Adipocyte (in vitro differentiated cells): ENCODE measurements around the gene THRB.
A peak's percentile ranks its signal among the peaks of the same experiment; 100 is the strongest.

Source experiments
- DNase-seq: peaks from one replicate; pipeline ENCODE4 v3.0.0-alpha.2; 2015; ENCODE audit warnings: low read depth
- H3K27me3 ChIP-seq: replicated peaks from 2 replicates; pipeline ENCODE4 v1.7.0; 2013; ENCODE audit warnings: mild to moderate bottlenecking, low read length, moderate library complexity; ENCODE audit not compliant: control insufficient read depth, insufficient read depth
- H3K36me3 ChIP-seq: 2 replicates; pipeline ENCODE4 v1.7.0; 2013; ENCODE audit warnings: low read length, mild to moderate bottlenecking, moderate library complexity; ENCODE audit not compliant: control insufficient read depth, insufficient read depth, severe bottlenecking
- H3K4me1 ChIP-seq: 2 replicates; pipeline ENCODE4 v1.7.0; 2013; ENCODE audit warnings: mild to moderate bottlenecking, low read length, moderate library complexity; ENCODE audit not compliant: control insufficient read depth, insufficient read depth
- H3K4me3 ChIP-seq: 2 replicates; pipeline ENCODE4 v1.7.0; 2013; ENCODE audit warnings: mild to moderate bottlenecking, low read length, moderate library complexity
- H3K9ac ChIP-seq: 2 replicates; pipeline ENCODE4 v1.7.0; 2013; ENCODE audit warnings: mild to moderate bottlenecking, low read length, moderate library complexity
- H3K9me3 ChIP-seq: 2 replicates; pipeline ENCODE4 v1.7.0; 2013; ENCODE audit warnings: mild to moderate bottlenecking, low read length, moderate library complexity; ENCODE audit not compliant: control insufficient read depth

The THRB gene

GRCh38 chr3:24494618-24495325 is at the start of gene THRB:
TSS of gene THRB (minus strand) at chr3:24494850.
- peak; percentile 78 for DNase-seq
- Histone ChIP-seq H3K9me3 (no peaks in the 10 kb centered on the region), H3K4me1 (peaks cover 39% of the 10 kb centered on the region), H3K9ac (peak within 1 kb of the TSS; percentile 89), H3K36me3 (no peaks in the 10 kb centered on the region), H3K27me3 (no peaks in the 10 kb centered on the region), H3K4me3 (peak within 1 kb of the TSS; percentile 93)

- DNase-seq, result no peak
- Histone ChIP-seq H3K9ac (no peak overlapping the region), H3K27me3 (no peaks in the 10 kb centered on the region)
These were observed 47.3 kb upstream of the THRB start for GRCh38 chr3:24541935-24542334.

GRCh38 chr3:24540821-24541220 is 46.2 kb upstream of the THRB start:
- no peak for DNase-seq
- Histone ChIP-seq H3K4me1 (peaks cover 11% of the 10 kb centered on the region), H3K9me3 (no peaks in the 10 kb centered on the region), H3K36me3 (no peaks in the 10 kb centered on the region), H3K9ac (no peak overlapping the region), H3K27me3 (no peaks in the 10 kb centered on the region), H3K4me3 (no peak overlapping the region)

More at GRCh38 chr3:24541935-24542334, 47.3 kb upstream of the THRB start:
- Histone ChIP-seq H3K4me3 (no peak overlapping the region), H3K4me1 (peaks cover 18% of the 10 kb centered on the region), H3K9me3 (no peaks in the 10 kb centered on the region), H3K36me3 (no peaks in the 10 kb centered on the region)

GRCh38 chr3:24539699-24540098 is 45.0 kb upstream of the THRB start:
- H3K4me3 ChIP-seq, result no peak overlapping the region
- peaks cover 7% of the 10 kb centered on the region for H3K4me1 ChIP-seq
- DNase-seq, result no peak
- no peaks in the 10 kb centered on the region for H3K27me3 ChIP-seq
- no peaks in the 10 kb centered on the region for H3K36me3 ChIP-seq
- no peaks in the 10 kb centered on the region for H3K9me3 ChIP-seq
- no peak overlapping the region for H3K9ac ChIP-seq

- H3K36me3 ChIP-seq, result no peaks in the 10 kb centered on the region
- no peaks in the 10 kb centered on the region for H3K9me3 ChIP-seq
- H3K4me3 ChIP-seq, result no peak overlapping the region
- DNase-seq, result no peak
- H3K4me1 ChIP-seq, result peaks cover 7% of the 10 kb centered on the region
- H3K9ac ChIP-seq, result no peak overlapping the region
- H3K27me3 ChIP-seq, result no peaks in the 10 kb centered on the region
These were observed 44.2 kb upstream of the THRB start for GRCh38 chr3:24538891-24539290.

- peaks cover 3% of the 10 kb centered on the region for H3K4me1 ChIP-seq
- no peaks in the 10 kb centered on the region for H3K9me3 ChIP-seq
- no peak overlapping the region for H3K9ac ChIP-seq
- no peak overlapping the region for H3K4me3 ChIP-seq
- no peak for DNase-seq
- H3K27me3 ChIP-seq, result no peaks in the 10 kb centered on the region
- H3K36me3 ChIP-seq, result no peaks in the 10 kb centered on the region
These were observed 39.0 kb upstream of the THRB start for GRCh38 chr3:24533561-24534193.

GRCh38 chr3:24530471-24530870 is 35.8 kb upstream of the THRB start:
- Histone ChIP-seq H3K27me3 (no peaks in the 10 kb centered on the region), H3K4me3 (no peak overlapping the region)

GRCh38 chr3:24529210-24529609 is 34.6 kb upstream of the THRB start:
- no peaks in the 10 kb centered on the region for H3K36me3 ChIP-seq
- H3K9me3 ChIP-seq, result no peaks in the 10 kb centered on the region
- no peaks in the 10 kb centered on the region for H3K27me3 ChIP-seq
- H3K4me1 ChIP-seq, result no peaks in the 10 kb centered on the region
- no peak overlapping the region for H3K4me3 ChIP-seq
- no peak for DNase-seq
- no peak overlapping the region for H3K9ac ChIP-seq

More at GRCh38 chr3:24530471-24530870, 35.8 kb upstream of the THRB start:
- H3K36me3 ChIP-seq, result no peaks in the 10 kb centered on the region
- no peaks in the 10 kb centered on the region for H3K4me1 ChIP-seq
- no peaks in the 10 kb centered on the region for H3K9me3 ChIP-seq
- DNase-seq, result no peak
- no peak overlapping the region for H3K9ac ChIP-seq

GRCh38 chr3:24526640-24527212 is 32.1 kb upstream of the THRB start:
- H3K9ac ChIP-seq, result no peak overlapping the region
- no peak overlapping the region for H3K4me3 ChIP-seq
- H3K27me3 ChIP-seq, result no peaks in the 10 kb centered on the region
- no peak for DNase-seq
- no peaks in the 10 kb centered on the region for H3K9me3 ChIP-seq
- H3K36me3 ChIP-seq, result no peaks in the 10 kb centered on the region
- peaks cover 6% of the 10 kb centered on the region for H3K4me1 ChIP-seq

- H3K4me3 ChIP-seq, result no peak overlapping the region
- peaks cover 2% of the 10 kb centered on the region for H3K27me3 ChIP-seq
- H3K9ac ChIP-seq, result no peak overlapping the region
- peaks cover 10% of the 10 kb centered on the region for H3K4me1 ChIP-seq
- H3K9me3 ChIP-seq, result no peaks in the 10 kb centered on the region
- no peak for DNase-seq
- H3K36me3 ChIP-seq, result no peaks in the 10 kb centered on the region
These were observed 30.9 kb upstream of the THRB start for GRCh38 chr3:24525557-24525956.

GRCh38 chr3:24525022-24525421 is 30.4 kb upstream of the THRB start:
- no peaks in the 10 kb centered on the region for H3K36me3 ChIP-seq
- DNase-seq, result no peak
- no peak overlapping the region for H3K9ac ChIP-seq
- H3K9me3 ChIP-seq, result no peaks in the 10 kb centered on the region
- H3K4me3 ChIP-seq, result no peak overlapping the region
- H3K27me3 ChIP-seq, result peaks cover 7% of the 10 kb centered on the region
- H3K4me1 ChIP-seq, result peaks cover 10% of the 10 kb centered on the region
